SK-N-SH (cell line): Measurements from ENCODE around the gene DCXR. TPM values are rescaled to one million over a fixed set of nuclear protein-coding genes. Genes with fewer than 3 reads are reported as not detected.

ENCODE experiments used
- CTCF ChIA-PET: fragments of 300-600, 350-600 bp; formaldehyde crosslinking; extraction: SDS; loops from one replicate; lab custom pipeline; 2021; lab: Yijun Ruan, JAX
- POLR2A ChIA-PET: fragments of 350-600 bp; sonication (Branson Sonifier 250); formaldehyde crosslinking; extraction: SDS; loops from one replicate; lab custom pipeline; 2020; ENCODE audit warnings: antibody characterized with exemption, inconsistent platforms; lab: Yijun Ruan, JAX
- DNase-seq: peaks from one replicate; pipeline ENCODE4 v3.0.0; 2012
- H2AFZ ChIP-seq: fragments of 200-600 bp; sonication (generic); 2 replicates; pipeline ENCODE4 v1.8.1; 2016; ENCODE audit warnings: antibody characterized with exemption, mild to moderate bottlenecking, low read depth
- H3F3A ChIP-seq: fragments of 200-600 bp; sonication (generic); replicated peaks from 2 replicates; pipeline ENCODE3; 2016; ENCODE audit warnings: antibody characterized with exemption, mild to moderate bottlenecking; ENCODE audit not compliant: insufficient read depth
- H3K27ac ChIP-seq, 2 experiments: fragments of 200-500 bp in 1 of 2; fragments of 200-600 bp in 1 of 2; sonication (Bioruptor generic) in 1 of 2; sonication (generic), shearing (Covaris generic) in 1 of 2; 2 replicates each; pipeline versions ENCODE4 v1.5.1 to v1.6.1; 2014 to 2016; ENCODE audit warnings: low read depth in 2 of 2, inconsistent platforms in 1 of 2, low read length in 1 of 2, mild to moderate bottlenecking in 1 of 2, mixed read lengths in 1 of 2
- H3K27me3 ChIP-seq: fragments of 200-600 bp; sonication (generic), shearing (Covaris generic); 2 replicates; pipeline ENCODE4 v1.6.1; 2016; ENCODE audit warnings: mixed run types; ENCODE audit not compliant: insufficient read depth
- H3K36me3 ChIP-seq, 2 experiments: fragments of 200-500 bp in 1 of 2; fragments of 200-600 bp in 1 of 2; sonication (Bioruptor generic) in 1 of 2; sonication (generic) in 1 of 2; replicated peaks in 1 of 2; 2 replicates each; pipeline versions ENCODE3 to v1.5.1; 2014 to 2016; ENCODE audit warnings: low read length in 1 of 2, mild to moderate bottlenecking in 1 of 2; ENCODE audit not compliant: insufficient read depth in 2 of 2, control insufficient read depth in 1 of 2
- H3K4me1 ChIP-seq, 2 experiments: fragments of 200-500 bp in 1 of 2; fragments of 200-600 bp in 1 of 2; sonication (Bioruptor generic) in 1 of 2; sonication (generic), shearing (Covaris generic) in 1 of 2; 2 replicates each; pipeline versions ENCODE4 v1.5.1 to v1.6.1; 2014 to 2016; ENCODE audit warnings: low read depth in 1 of 2, low read length in 1 of 2, mixed run types in 1 of 2; ENCODE audit not compliant: insufficient read depth in 2 of 2, control insufficient read depth in 1 of 2
- H3K4me2 ChIP-seq: fragments of 200-600 bp; sonication (generic), shearing (Covaris generic); 2 replicates; pipeline ENCODE4 v1.6.1; 2017; ENCODE audit warnings: mixed run types
- H3K4me3 ChIP-seq, 2 experiments: fragments of 200-500 bp in 1 of 2; fragments of 200-600 bp in 1 of 2; sonication (Bioruptor generic) in 1 of 2; sonication (generic), shearing (Covaris generic) in 1 of 2; 2 replicates each; pipeline versions ENCODE4 v1.5.1 to v1.8.1; 2014 to 2016; ENCODE audit warnings: low read depth in 2 of 2, inconsistent platforms in 1 of 2, low read length in 1 of 2, mild to moderate bottlenecking in 1 of 2, mixed read lengths in 1 of 2, moderate library complexity in 1 of 2
- H3K79me2 ChIP-seq: fragments of 200-600 bp; sonication (generic); 2 replicates; pipeline ENCODE4 v1.8.1; 2017; ENCODE audit warnings: mild to moderate bottlenecking; ENCODE audit not compliant: insufficient read depth
- H3K9ac ChIP-seq: fragments of 200-600 bp; sonication (generic); 2 replicates; pipeline ENCODE4 v1.6.1; 2017; ENCODE audit warnings: mixed run types
- H3K9me2 ChIP-seq: fragments of 200-600 bp; sonication (generic); 2 replicates; pipeline ENCODE4 v1.6.1; 2017; ENCODE audit warnings: mixed run types
- H3K9me3 ChIP-seq: fragments of 200-600 bp; sonication (generic); 2 replicates; pipeline ENCODE4 v1.6.1; 2017; ENCODE audit warnings: mixed run types, mild to moderate bottlenecking, moderate library complexity
- H4K20me1 ChIP-seq: fragments of 200-600 bp; sonication (generic); 2 replicates; pipeline ENCODE4 v1.6.1; 2017; ENCODE audit warnings: mild to moderate bottlenecking, mixed run types; ENCODE audit not compliant: insufficient read depth
- CHD2 ChIP-seq: fragments of 150-350 bp; IDR thresholded peaks from 2 replicates; pipeline ENCODE4 v1.6.1; 2018; ENCODE audit warnings: low read length; ENCODE audit not compliant: partially characterized antibody
- EZH2phosphoT487 ChIP-seq: fragments of 200-600 bp; sonication (generic); IDR thresholded peaks from 2 replicates; pipeline ENCODE4 v1.6.1; 2017; ENCODE audit warnings: low read depth, mixed run types, mild to moderate bottlenecking, antibody characterized with exemption, moderate library complexity, borderline replicate concordance
- FOSL2 ChIP-seq: IDR thresholded peaks from 2 replicates; pipeline ENCODE4 v1.4.0; 2012; ENCODE audit warnings: low read depth, mild to moderate bottlenecking, moderate library complexity, borderline replicate concordance
- FOXM1 ChIP-seq: IDR thresholded peaks from 2 replicates; pipeline ENCODE4 v1.4.0; 2012; ENCODE audit warnings: low read depth, mild to moderate bottlenecking
- GABPA ChIP-seq: IDR thresholded peaks from 2 replicates; pipeline ENCODE4 v1.4.0; 2012; ENCODE audit warnings: low read depth, mild to moderate bottlenecking
- MEF2A ChIP-seq: IDR thresholded peaks from 2 replicates; pipeline ENCODE4 v1.4.0; 2012; ENCODE audit warnings: low read depth, borderline replicate concordance
- MXI1 ChIP-seq: IDR thresholded peaks from 2 replicates; pipeline ENCODE4 v1.6.1; 2012; ENCODE audit warnings: mild to moderate bottlenecking, low read depth, low read length, improper control_type of control experiment
- NFIC ChIP-seq: IDR thresholded peaks from 2 replicates; pipeline ENCODE4 v1.4.0; 2012; ENCODE audit warnings: borderline replicate concordance
- RCOR1 ChIP-seq: fragments of 150-350 bp; IDR thresholded peaks from 2 replicates; pipeline ENCODE4 v1.6.1; 2017; ENCODE audit warnings: antibody characterized with exemption, low read length
- RFX5 ChIP-seq: IDR thresholded peaks from 2 replicates; pipeline ENCODE4 v1.6.1; 2012; ENCODE audit warnings: mild to moderate bottlenecking, improper control_type of control experiment, low read length
- RXRA ChIP-seq: IDR thresholded peaks from 2 replicates; pipeline ENCODE4 v1.4.0; 2012; ENCODE audit warnings: low read depth, mild to moderate bottlenecking, borderline replicate concordance
- SIN3A ChIP-seq: IDR thresholded peaks from 2 replicates; pipeline ENCODE4 v1.6.1; 2012; ENCODE audit warnings: low read depth, mild to moderate bottlenecking, low read length, moderate library complexity, borderline replicate concordance
- SMC3 ChIP-seq: IDR thresholded peaks from 2 replicates; pipeline ENCODE4 v1.6.1; 2012; ENCODE audit warnings: low read depth, low read length, improper control_type of control experiment
- TAF1 ChIP-seq: IDR thresholded peaks from 2 replicates; pipeline ENCODE4 v1.6.1; 2012; ENCODE audit warnings: low read depth, mild to moderate bottlenecking, low read length, moderate library complexity, borderline replicate concordance
- YY1 ChIP-seq: IDR thresholded peaks from 2 replicates; pipeline ENCODE4 v1.4.0; 2012; ENCODE audit warnings: low read depth, mild to moderate bottlenecking
- WGBS: methylation state at CpG from one replicate; pipeline ENCODE4 v1.1.6; 2017; ENCODE audit warnings: low lambda C conversion rate; 5-methylcytosine and 5-hydroxymethylcytosine counted together
- polyA plus RNA-seq, 3 experiments: library from polyadenylated mRNA; depleted of rRNA; stranded (reverse); fragments of >200 nt; gene quantifications; 2 replicates each; pipeline ENCODE4 v1.2.3, GENCODE V29; 2012
- TF ChIP-seq, protein P1 (sequence below): fragments of 150-350 bp; IDR thresholded peaks from 2 replicates; pipeline ENCODE4 v1.6.1; 2017; ENCODE audit warnings: antibody characterized with exemption, low read length, low read depth, borderline replicate concordance
- TF ChIP-seq, protein P2 (sequence below): IDR thresholded peaks from 2 replicates; pipeline ENCODE4 v1.4.0; 2012; ENCODE audit warnings: low read depth, borderline replicate concordance
- TF ChIP-seq, protein P3 (sequence below): fragments of 150-350 bp; IDR thresholded peaks from 2 replicates; pipeline ENCODE4 v1.6.1; 2016; ENCODE audit warnings: mild to moderate bottlenecking, low read depth, low read length
- TF ChIP-seq, protein P4 (sequence below): IDR thresholded peaks from 2 replicates; pipeline ENCODE4 v1.4.0; 2012; ENCODE audit warnings: low read depth

The DCXR gene
- polyA plus RNA-seq, 1 of the 3 experiments (the other 2 are of a cell fraction), result 190 TPM

DNA sequence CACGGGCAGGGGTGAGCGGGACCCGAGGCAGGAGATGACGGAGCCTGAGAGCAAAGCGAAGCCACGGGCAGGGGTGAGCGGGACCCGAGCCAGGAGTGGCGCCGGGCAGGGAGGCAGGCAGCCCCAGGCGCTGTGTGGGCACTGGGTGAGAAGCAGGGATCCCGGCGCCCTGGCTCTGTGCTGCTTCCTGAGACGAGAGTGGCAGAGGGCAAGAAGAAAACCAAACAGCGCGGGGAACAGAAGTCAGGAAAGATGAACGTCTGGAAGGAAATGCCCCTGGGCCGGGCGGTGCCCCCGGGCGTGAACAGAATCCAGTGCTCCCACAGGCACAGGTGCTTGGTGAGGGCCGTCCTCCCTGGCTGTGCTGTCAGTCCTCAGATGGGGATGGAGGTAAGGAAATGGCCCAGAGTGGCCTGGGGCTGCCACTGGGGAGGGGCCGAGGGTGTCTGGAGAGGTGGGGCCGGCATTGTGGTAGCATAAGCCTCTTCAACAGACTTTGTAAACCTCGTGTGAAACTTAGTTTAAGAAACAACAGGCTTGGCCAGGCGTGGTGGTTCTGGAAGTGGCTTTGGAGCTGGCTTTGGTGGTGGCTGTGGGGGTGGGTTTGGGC is 50.2 kb downstream of the DCXR start:
- Histone ChIP-seq H3K9ac (no peak overlapping the region), H3K4me1 (peaks cover 0 to 19% of the 10 kb centered on the region in 2 experiments; a peak in 1 of 4 replicates), H2AFZ (no peak overlapping the region), H3K4me3 (no peak overlapping the region), H3K4me2 (no peak overlapping the region), H3K27ac (no peak overlapping the region), H3F3A (peaks cover 7% of the 10 kb centered on the region), H3K27me3 (no peaks in the 10 kb centered on the region), H3K9me2 (no peaks in the 10 kb centered on the region), H4K20me1 (no peaks in the 10 kb centered on the region; the same call in 1 of the 2 replicates), H3K9me3 (no peaks in the 10 kb centered on the region), H3K36me3 (peaks cover 19 to 20% of the 10 kb centered on the region in 2 experiments), H3K79me2 (peaks cover 16% of the 10 kb centered on the region; the same call in 1 of the 2 replicates)
- 94% methylated on average over 26 of the region's 26 CpGs for WGBS
- DNase-seq, result no peak
- ChIA-PET POLR2A (interaction anchor here (1.3 kb wide), 1 partner anchor 9 kb away, joined by 6 read pairs; no protein-coding TSS in a partner anchor), CTCF (interaction anchor here (1.3 to 6.1 kb wide), 3 partner anchors 24 to 43 kb away, joined by 3 to 64 read pairs (median 8); partner anchors contain the start of genes NOTUM and RAC3)
- TF ChIP-seq FOXM1 (no peak), YY1 (no peak), SMC3 (no peak)

DNA sequence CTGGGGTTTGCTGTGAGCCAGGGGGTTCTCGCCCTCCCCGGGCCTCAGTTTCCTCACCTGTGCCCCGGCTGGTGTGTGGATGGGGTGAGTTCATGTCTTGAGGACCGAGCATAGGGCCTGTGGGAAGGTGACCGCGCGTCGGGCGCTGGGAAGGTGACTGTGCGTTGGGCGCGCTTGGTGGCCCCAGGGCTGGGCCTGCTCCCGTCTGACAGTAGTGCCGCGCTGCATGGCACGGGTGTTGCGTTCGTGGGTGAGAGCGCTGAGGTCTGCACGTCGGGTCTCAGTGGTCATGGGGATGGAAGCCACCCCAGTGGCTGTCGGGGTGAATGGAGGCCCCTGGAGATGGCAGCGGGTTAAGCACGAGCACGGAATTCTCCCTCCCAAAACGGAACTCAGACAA is 50.9 kb downstream of the DCXR start:
- no peak overlapping the region for H3K27ac ChIP-seq
- peaks cover 19 to 20% of the 10 kb centered on the region in 2 experiments for H3K36me3 ChIP-seq
- no peak for DNase-seq
- TF ChIP-seq MXI1, result no peak
- no peak for TF ChIP-seq RXRA
- TF ChIP-seq FOSL2, result no peak
- TF ChIP-seq GABPA, result no peak
- no peak for TF ChIP-seq NFIC
- TF ChIP-seq MEF2A, result no peak
- no peak for TF ChIP-seq YY1
- TF ChIP-seq, protein P1, sequence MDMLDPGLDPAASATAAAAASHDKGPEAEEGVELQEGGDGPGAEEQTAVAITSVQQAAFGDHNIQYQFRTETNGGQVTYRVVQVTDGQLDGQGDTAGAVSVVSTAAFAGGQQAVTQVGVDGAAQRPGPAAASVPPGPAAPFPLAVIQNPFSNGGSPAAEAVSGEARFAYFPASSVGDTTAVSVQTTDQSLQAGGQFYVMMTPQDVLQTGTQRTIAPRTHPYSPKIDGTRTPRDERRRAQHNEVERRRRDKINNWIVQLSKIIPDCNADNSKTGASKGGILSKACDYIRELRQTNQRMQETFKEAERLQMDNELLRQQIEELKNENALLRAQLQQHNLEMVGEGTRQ, result no peak
- no peak for TF ChIP-seq CHD2
- TF ChIP-seq, protein P2, sequence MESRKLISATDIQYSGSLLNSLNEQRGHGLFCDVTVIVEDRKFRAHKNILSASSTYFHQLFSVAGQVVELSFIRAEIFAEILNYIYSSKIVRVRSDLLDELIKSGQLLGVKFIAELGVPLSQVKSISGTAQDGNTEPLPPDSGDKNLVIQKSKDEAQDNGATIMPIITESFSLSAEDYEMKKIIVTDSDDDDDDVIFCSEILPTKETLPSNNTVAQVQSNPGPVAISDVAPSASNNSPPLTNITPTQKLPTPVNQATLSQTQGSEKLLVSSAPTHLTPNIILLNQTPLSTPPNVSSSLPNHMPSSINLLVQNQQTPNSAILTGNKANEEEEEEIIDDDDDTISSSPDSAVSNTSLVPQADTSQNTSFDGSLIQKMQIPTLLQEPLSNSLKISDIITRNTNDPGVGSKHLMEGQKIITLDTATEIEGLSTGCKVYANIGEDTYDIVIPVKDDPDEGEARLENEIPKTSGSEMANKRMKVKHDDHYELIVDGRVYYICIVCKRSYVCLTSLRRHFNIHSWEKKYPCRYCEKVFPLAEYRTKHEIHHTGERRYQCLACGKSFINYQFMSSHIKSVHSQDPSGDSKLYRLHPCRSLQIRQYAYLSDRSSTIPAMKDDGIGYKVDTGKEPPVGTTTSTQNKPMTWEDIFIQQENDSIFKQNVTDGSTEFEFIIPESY, result no peak
- TF ChIP-seq, protein P3, sequence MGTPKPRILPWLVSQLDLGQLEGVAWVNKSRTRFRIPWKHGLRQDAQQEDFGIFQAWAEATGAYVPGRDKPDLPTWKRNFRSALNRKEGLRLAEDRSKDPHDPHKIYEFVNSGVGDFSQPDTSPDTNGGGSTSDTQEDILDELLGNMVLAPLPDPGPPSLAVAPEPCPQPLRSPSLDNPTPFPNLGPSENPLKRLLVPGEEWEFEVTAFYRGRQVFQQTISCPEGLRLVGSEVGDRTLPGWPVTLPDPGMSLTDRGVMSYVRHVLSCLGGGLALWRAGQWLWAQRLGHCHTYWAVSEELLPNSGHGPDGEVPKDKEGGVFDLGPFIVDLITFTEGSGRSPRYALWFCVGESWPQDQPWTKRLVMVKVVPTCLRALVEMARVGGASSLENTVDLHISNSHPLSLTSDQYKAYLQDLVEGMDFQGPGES, result no peak
- TF ChIP-seq, protein P4, sequence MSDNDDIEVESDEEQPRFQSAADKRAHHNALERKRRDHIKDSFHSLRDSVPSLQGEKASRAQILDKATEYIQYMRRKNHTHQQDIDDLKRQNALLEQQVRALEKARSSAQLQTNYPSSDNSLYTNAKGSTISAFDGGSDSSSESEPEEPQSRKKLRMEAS, result no peak
- no peak for TF ChIP-seq EZH2phosphoT487
- no peak for TF ChIP-seq SIN3A
- TF ChIP-seq RCOR1, result no peak
- no peak for TF ChIP-seq TAF1
- no peak for TF ChIP-seq RFX5
- no peaks in the 10 kb centered on the region for H3K9me3 ChIP-seq
- peaks cover 7% of the 10 kb centered on the region for H3F3A ChIP-seq
- H3K4me2 ChIP-seq, result no peak overlapping the region
- no peaks in the 10 kb centered on the region; the same call in 1 of the 2 replicates for H4K20me1 ChIP-seq
- no peak overlapping the region for H3K4me3 ChIP-seq
- no peaks in the 10 kb centered on the region for H3K9me2 ChIP-seq
- 96% methylated on average over 26 of the region's 26 CpGs for WGBS
- H3K9ac ChIP-seq, result no peak overlapping the region
- peaks cover 0 to 12% of the 10 kb centered on the region in 2 experiments; a peak in 1 of 4 replicates for H3K4me1 ChIP-seq
- ChIA-PET POLR2A (no interaction called here), CTCF (interaction anchor here (1.3 to 7.2 kb wide), 3 partner anchors 18 to 33 kb away, joined by 3 to 49 read pairs (median 11); partner anchors contain the start of gene NOTUM)
- no peak overlapping the region for H2AFZ ChIP-seq
- H3K27me3 ChIP-seq, result no peaks in the 10 kb centered on the region
- peaks cover 12% of the 10 kb centered on the region; the same call in 1 of the 2 replicates for H3K79me2 ChIP-seq
